Measurements from ENCODE around the gene SLC12A6. TPM values are rescaled to one million over a fixed set of nuclear protein-coding genes. Genes with fewer than 3 reads are reported as not detected.

SLC12A6 gene
- total RNA-seq, 1 donor from 2014 or later = 73.4 TPM

DNA sequence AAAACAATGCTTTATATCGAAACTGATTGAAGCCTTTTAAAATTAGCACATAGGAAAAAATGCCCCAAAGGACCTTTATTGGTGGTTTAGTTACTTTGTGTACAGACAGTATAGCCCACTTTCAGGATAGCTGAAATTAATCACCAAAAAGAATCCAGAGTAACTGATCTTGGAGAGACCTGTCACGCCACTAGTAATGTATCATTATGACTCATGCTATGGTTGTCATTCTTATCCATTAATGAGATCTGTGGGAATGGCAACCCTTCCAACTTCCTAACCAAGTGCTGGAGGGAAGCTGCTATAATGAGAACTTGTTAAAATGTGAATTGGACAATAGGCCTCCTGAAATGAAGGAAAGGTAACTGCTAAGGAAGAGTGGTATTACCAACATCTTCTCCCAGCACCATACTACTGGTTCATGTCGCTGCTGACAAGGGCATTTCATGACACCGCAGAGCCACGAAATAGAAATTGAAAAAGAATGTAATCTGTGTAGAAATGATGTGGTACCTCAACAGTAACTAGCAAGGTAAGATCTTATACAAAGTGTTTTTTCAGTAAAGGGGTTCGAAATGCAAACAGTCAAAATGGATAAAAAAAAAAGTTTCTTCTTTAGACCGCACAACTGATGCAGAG is 119.9 kb downstream of the SLC12A6 start:
- no peaks in the 10 kb centered on the region for H3K9me3 ChIP-seq
- TF ChIP-seq POLR2A (IDR thresholded peaks at IDR 0.05) (no peak), POLR2AphosphoS5 (IDR thresholded peaks at IDR 0.05; ENCODE audit: insufficient read depth in 1 of 2, low read depth in 1 of 2) (peak in 1 of 2 donors; percentile 15)
- intact Hi-C loops (cut with DNase I) = no loop called here
- no peaks in the 10 kb centered on the region for H3K4me1 ChIP-seq
- H3K27ac ChIP-seq = no peak overlapping the region
- H3K36me3 ChIP-seq = no peaks in the 10 kb centered on the region
- no peaks in the 10 kb centered on the region for H3K27me3 ChIP-seq
- H3K4me3 ChIP-seq = no peak overlapping the region
- DNase-seq (ENCODE audit: extremely low spot score in 2 of 2) = no peak

DNA sequence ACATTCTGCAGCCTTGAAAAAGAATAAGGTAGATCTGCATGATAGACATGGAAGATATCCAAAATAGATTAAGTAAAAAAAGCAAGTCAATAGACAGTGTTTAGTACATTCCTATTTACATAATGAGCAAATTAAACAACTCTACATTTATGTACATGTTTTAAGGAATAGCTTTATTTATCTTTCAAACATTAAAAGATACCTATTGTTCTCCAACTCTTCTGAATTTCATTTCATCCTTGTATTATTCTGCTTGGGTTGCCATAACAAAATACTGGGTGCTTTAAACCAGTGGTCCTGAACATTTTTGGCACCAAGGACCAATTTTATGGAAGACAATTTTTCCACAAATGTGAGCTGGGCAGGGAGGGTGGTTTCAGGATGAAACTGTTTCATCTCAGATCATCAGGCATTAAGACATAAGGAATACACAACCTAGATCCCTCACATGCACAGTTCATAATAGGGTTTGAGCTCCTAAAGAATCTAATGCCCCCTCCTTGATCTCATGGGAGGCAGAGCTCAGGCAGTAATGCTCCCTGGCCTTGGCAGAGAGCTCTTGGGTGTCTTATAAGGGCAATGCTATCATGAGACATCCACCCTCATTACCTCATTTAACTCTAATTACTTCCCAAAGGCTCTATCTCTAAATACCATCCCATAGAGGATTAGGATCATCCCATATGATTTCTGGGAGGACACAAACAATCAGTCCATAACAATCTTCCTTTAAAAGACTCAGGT is 120.9 kb downstream of the SLC12A6 start:
- H3K4me3 ChIP-seq = no peak overlapping the region
- H3K27ac ChIP-seq = no peak overlapping the region
- no peak for TF ChIP-seq POLR2A (IDR thresholded peaks at IDR 0.05)
- H3K36me3 ChIP-seq = no peaks in the 10 kb centered on the region
- intact Hi-C loops (cut with DNase I) = no loop called here
- H3K4me1 ChIP-seq = no peaks in the 10 kb centered on the region
- no peak for DNase-seq (ENCODE audit: extremely low spot score in 2 of 2)
- no peaks in the 10 kb centered on the region for H3K27me3 ChIP-seq
- no peaks in the 10 kb centered on the region for H3K9me3 ChIP-seq

DNA sequence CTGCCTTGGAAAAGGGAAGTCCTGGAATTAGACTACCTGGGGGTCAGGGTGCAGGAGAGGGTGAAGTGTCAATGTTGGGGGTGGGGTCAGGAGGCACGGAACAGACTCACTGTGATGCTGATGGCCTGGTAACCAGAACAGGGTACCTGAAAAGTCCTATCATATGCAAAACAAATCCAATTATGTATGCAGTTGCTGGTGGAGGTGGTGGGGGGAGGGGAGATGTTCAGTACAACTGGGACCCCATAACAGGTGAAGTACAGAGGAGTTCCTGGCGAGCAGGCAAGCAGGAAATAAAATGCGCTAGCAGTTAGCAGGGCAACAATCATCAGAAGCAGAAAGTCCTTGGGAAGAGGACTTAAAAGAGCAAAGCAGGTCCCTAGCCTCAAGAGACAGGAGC is 123.4 kb downstream of the SLC12A6 start:
- TF ChIP-seq POLR2AphosphoS5 (IDR thresholded peaks at IDR 0.05; ENCODE audit: insufficient read depth in 1 of 2, low read depth in 1 of 2) = no peak
- no peak for TF ChIP-seq POLR2A (IDR thresholded peaks at IDR 0.05)
- TF ChIP-seq, protein P1, sequence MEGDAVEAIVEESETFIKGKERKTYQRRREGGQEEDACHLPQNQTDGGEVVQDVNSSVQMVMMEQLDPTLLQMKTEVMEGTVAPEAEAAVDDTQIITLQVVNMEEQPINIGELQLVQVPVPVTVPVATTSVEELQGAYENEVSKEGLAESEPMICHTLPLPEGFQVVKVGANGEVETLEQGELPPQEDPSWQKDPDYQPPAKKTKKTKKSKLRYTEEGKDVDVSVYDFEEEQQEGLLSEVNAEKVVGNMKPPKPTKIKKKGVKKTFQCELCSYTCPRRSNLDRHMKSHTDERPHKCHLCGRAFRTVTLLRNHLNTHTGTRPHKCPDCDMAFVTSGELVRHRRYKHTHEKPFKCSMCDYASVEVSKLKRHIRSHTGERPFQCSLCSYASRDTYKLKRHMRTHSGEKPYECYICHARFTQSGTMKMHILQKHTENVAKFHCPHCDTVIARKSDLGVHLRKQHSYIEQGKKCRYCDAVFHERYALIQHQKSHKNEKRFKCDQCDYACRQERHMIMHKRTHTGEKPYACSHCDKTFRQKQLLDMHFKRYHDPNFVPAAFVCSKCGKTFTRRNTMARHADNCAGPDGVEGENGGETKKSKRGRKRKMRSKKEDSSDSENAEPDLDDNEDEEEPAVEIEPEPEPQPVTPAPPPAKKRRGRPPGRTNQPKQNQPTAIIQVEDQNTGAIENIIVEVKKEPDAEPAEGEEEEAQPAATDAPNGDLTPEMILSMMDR (IDR thresholded peaks at IDR 0.05) = no peak
- no peaks in the 10 kb centered on the region for H3K36me3 ChIP-seq
- H3K4me3 ChIP-seq = no peak overlapping the region
- H3K9me3 ChIP-seq = no peaks in the 10 kb centered on the region
- no peak overlapping the region for H3K27ac ChIP-seq
- peaks cover 6% of the 10 kb centered on the region for H3K4me1 ChIP-seq
- no peak for DNase-seq (ENCODE audit: extremely low spot score in 2 of 2)
- intact Hi-C loops (cut with DNase I) = loop anchor here (5.0 kb wide), 2 partner anchors 112 to 152 kb away; partner anchors contain the start of genes EMC7 and PGBD4
- no peaks in the 10 kb centered on the region for H3K27me3 ChIP-seq

DNA sequence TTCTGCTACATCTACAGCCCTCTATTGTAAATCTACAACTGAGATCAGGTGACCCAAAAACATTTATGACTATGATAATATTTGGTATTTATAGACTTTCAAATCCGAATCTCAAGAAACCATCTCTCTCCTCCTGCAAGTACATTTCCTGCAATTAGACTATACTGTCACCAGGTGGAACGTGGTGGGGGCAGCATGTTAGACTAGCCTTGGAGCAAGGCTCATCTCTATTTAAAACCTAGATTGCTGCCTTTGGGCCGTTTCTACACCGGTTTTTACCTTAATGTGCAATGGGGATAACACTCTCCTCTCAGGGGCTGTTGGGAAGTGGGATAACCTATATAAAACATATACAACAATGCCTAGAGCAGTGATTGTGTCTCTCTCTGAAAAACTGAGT is 123.9 kb downstream of the SLC12A6 start:
- TF ChIP-seq POLR2AphosphoS5 (IDR thresholded peaks at IDR 0.05; ENCODE audit: insufficient read depth in 1 of 2, low read depth in 1 of 2) = no peak
- Histone ChIP-seq H3K27ac (no peak overlapping the region), H3K4me3 (no peak overlapping the region), H3K36me3 (no peaks in the 10 kb centered on the region), H3K27me3 (no peaks in the 10 kb centered on the region), H3K4me1 (peaks cover 9% of the 10 kb centered on the region), H3K9me3 (no peaks in the 10 kb centered on the region)
- DNase-seq (ENCODE audit: extremely low spot score in 2 of 2) = no peak
- intact Hi-C loops (cut with DNase I) = loop anchor here (5.0 kb wide), 2 partner anchors 111 to 151 kb away; partner anchors contain the start of genes EMC7 and PGBD4

DNA sequence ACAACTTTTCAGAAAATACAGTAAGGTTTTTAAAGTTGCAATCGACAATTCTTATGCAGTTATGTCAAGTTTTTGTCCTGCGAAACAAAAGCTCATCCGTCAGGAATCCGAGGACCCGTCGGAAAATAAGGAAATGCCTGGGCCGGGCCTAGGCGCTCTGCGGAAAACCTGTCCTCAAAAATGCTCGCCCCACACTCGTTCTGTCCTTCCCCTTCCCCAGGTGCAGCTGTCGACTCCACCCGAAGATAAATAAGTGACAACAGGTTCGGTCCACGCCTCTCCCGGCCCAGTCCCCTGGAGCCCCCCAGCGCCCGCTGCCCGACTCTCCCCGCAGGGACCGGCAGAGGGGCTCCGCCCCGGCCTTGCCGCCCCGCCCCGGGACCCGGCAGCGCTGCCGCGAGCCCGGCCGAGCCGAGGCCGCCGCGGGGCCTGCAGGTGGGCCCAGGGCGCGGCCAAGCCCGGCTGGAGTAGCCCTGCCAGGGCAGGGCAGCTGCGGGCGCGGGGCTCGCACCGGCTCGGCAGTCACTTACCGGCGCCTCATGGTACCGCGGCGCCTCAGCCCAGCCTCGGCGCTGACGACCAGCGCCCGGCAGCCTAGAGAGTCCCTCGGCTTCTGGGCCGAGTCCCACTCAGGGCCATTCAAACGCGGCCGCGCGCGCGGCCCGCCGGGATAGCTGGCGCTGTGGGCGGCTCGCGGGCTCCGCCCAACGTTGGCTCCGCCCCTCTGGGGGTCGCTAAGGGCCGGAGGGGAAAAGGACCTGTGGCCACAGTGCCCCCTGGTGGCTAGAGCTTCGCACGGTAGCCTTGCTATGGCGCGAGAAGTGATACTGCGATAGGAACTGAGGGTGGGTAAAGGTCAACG is 127.9 kb downstream of the SLC12A6 start, which contains the start of gene KATNBL1:
Gene KATNBL1 (minus strand): TSS at position 676 of the 862 bp plus-strand sequence. CDS start 46,420 bp downstream, outside the sequence.
- Histone ChIP-seq H3K4me1 (peaks cover 22% of the 10 kb centered on the region), H3K27ac (peak within 1 kb of the TSS; percentile 72), H3K9me3 (no peaks in the 10 kb centered on the region), H3K36me3 (no peaks in the 10 kb centered on the region), H3K27me3 (no peaks in the 10 kb centered on the region), H3K4me3 (peak within 1 kb of the TSS; percentile 67 to 69)
- peak in 1 of 2 donors; percentile 91 for DNase-seq (ENCODE audit: extremely low spot score in 2 of 2)
- intact Hi-C loops (cut with DNase I) = loop anchor here (5.0 kb wide), 2 partner anchors 107 to 147 kb away; partner anchors contain the start of genes EMC7 and PGBD4
- TF ChIP-seq POLR2A (IDR thresholded peaks at IDR 0.05) (peak; percentile 28 to 75), POLR2AphosphoS5 (IDR thresholded peaks at IDR 0.05; ENCODE audit: insufficient read depth in 1 of 2, low read depth in 1 of 2) (peak; percentile 80 to 81)
- TF ChIP-seq, protein P1 (IDR thresholded peaks at IDR 0.05) = peak; percentile 85 to 94 (median 92)

DNA sequence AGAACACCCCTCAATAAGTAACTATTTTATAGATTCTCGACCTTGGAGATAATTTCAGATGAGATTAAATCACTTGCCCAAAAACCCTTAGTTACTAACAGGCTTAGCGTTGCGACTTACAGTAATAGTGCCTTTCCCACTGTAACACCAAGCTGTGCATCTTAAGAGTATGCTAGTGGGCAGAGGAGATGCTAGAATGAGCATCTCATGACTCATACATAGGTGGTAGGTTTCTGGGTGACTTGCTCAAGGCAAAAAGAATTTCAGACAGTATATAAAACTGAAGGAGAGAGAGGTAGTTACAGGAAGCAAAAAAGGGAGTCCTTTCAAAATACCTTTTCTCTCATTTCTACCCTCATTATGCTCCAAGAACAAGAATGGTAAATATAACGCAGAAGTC is 131.6 kb downstream of the SLC12A6 start:
- intact Hi-C loops (cut with DNase I) = no loop called here
- H3K27me3 ChIP-seq = no peaks in the 10 kb centered on the region
- peaks cover 22% of the 10 kb centered on the region for H3K4me1 ChIP-seq
- H3K9me3 ChIP-seq = no peaks in the 10 kb centered on the region
- DNase-seq (ENCODE audit: extremely low spot score in 2 of 2) = no peak
- no peak for TF ChIP-seq POLR2A (IDR thresholded peaks at IDR 0.05)
- TF ChIP-seq, protein P1 (IDR thresholded peaks at IDR 0.05) = no peak
- no peak for TF ChIP-seq POLR2AphosphoS5 (IDR thresholded peaks at IDR 0.05; ENCODE audit: insufficient read depth in 1 of 2, low read depth in 1 of 2)
- H3K27ac ChIP-seq = no peak overlapping the region
- H3K4me3 ChIP-seq = no peak overlapping the region
- H3K36me3 ChIP-seq = no peaks in the 10 kb centered on the region
